K562 (cell line): ENCODE data around the gene CARD14. TPM values are rescaled to one million over a fixed set of nuclear protein-coding genes. Genes with fewer than 3 reads are reported as not detected.

ENCODE experiments used
- ARID2 ChIP-seq: fragments of 450-650 bp; IDR thresholded peaks from 2 replicates; pipeline ENCODE4 v1.6.1; 2017; ENCODE audit warnings: antibody characterized with exemption, mild to moderate bottlenecking
- ATF3 ChIP-seq, 2 experiments: fragments of 450-650 bp in 1 of 2; sonication (generic) in 1 of 2; formaldehyde crosslinking in 1 of 2; IDR thresholded peaks in 1 of 2; conservative IDR thresholded peaks in 1 of 2; 2 replicates each; pipeline versions ENCODE4 v1.6.1 to v1.8.1; 2016 to 2023; ENCODE audit warnings: mild to moderate bottlenecking in 2 of 2, moderate library complexity in 2 of 2, inconsistent platforms in 1 of 2, missing genetic modification reagents in 1 of 2
- CC2D1A ChIP-seq: fragments of 450-650 bp; IDR thresholded peaks from 2 replicates; pipeline ENCODE4 v1.6.1; 2017; ENCODE audit warnings: mild to moderate bottlenecking
- CXXC5 ChIP-seq: fragments of 250-450 bp; sonication (Bioruptor Pico); IDR thresholded peaks from 2 replicates; pipeline ENCODE4 v1.8.0; 2022; ENCODE audit warnings: inconsistent platforms, mild to moderate bottlenecking, moderate library complexity
- DMBX1 ChIP-seq: fragments of 250-450 bp; sonication (Bioruptor Pico); IDR thresholded peaks from 2 replicates; pipeline ENCODE4 v1.8.0; 2022; ENCODE audit warnings: inconsistent platforms, mild to moderate bottlenecking, moderate library complexity, borderline replicate concordance
- ESRRA ChIP-seq: fragments of 450-650 bp; IDR thresholded peaks from 2 replicates; pipeline ENCODE4 v1.6.1; 2014; ENCODE audit warnings: low read depth, mild to moderate bottlenecking, moderate library complexity, borderline replicate concordance
- KDM1A ChIP-seq, 2 experiments: fragments of 450-650 bp; IDR thresholded peaks; 2 replicates each; pipeline ENCODE4 v1.6.1; 2016; ENCODE audit warnings: mild to moderate bottlenecking in 2 of 2
- MAZ ChIP-seq, 2 experiments: fragments of 450-650 bp in 1 of 2; sonication (generic) in 1 of 2; formaldehyde crosslinking; IDR thresholded peaks in 1 of 2; conservative IDR thresholded peaks in 1 of 2; 2 replicates each; pipeline versions ENCODE4 v1.4.0 to v1.5.0; 2020; ENCODE audit warnings: mild to moderate bottlenecking in 1 of 2, missing genetic modification reagents in 1 of 2
- RB1 ChIP-seq: fragments of 450-650 bp; IDR thresholded peaks from 2 replicates; pipeline ENCODE4 v1.6.1; 2017; ENCODE audit warnings: low read depth, mild to moderate bottlenecking
- RCOR1 ChIP-seq, 2 experiments: IDR thresholded peaks; 2 replicates each; pipeline ENCODE4 v1.6.1; 2012; ENCODE audit warnings: low read depth in 2 of 2, low read length in 2 of 2, borderline replicate concordance in 1 of 2, improper control_type of control experiment in 1 of 2
- REST ChIP-seq, 2 experiments: fragments of 450-650 bp; formaldehyde crosslinking in 1 of 2; IDR thresholded peaks; 2 replicates each; pipeline versions ENCODE4 v1.4.0 to v1.6.1; 2014 to 2020; ENCODE audit warnings: mild to moderate bottlenecking in 2 of 2, borderline replicate concordance in 1 of 2, low read depth in 1 of 2
- TBL1XR1 ChIP-seq, 2 experiments: IDR thresholded peaks; 2 replicates each; pipeline ENCODE4 v1.6.1; 2012; ENCODE audit warnings: improper control_type of control experiment in 2 of 2, low read length in 2 of 2, mild to moderate bottlenecking in 1 of 2
- ZBTB9 ChIP-seq: fragments of 450-650 bp; formaldehyde crosslinking; IDR thresholded peaks from 2 replicates; pipeline ENCODE4 v1.4.0; 2020; ENCODE audit warnings: mild to moderate bottlenecking, moderate library complexity
- ZNF143 ChIP-seq: sonication (generic); formaldehyde crosslinking; IDR thresholded peaks from 2 replicates; pipeline ENCODE4 v1.9.0; 2022; ENCODE audit warnings: mild to moderate bottlenecking, missing genetic modification reagents
- ZNF75A ChIP-seq: fragments of 450-650 bp; formaldehyde crosslinking; IDR thresholded peaks from 2 replicates; pipeline ENCODE4 v1.4.0; 2020; ENCODE audit warnings: mild to moderate bottlenecking
- polyA plus RNA-seq, 8 experiments: library from polyadenylated mRNA; depleted of rRNA in 4 of 8; stranded (reverse) in 5 of 8; unstranded in 3 of 8; fragments of >200 nt; fragmentation: Nextera tagmentation in 2 of 8; fragmentation: Illumina TruSeq in 1 of 8; extraction: Ambion mirVana in 2 of 8; extraction: Trizol in 1 of 8; gene quantifications; 2 replicates each; pipeline versions ENCODE4 v1.2.1 to v1.2.3, GENCODE V29; 2011 to 2014; ENCODE audit warnings: inconsistent platforms in 1 of 8, missing spikeins in 1 of 8
- total RNA-seq, 7 experiments: library from RNA; depleted of rRNA in 6 of 7; stranded (reverse); fragments of >200 nt in 6 of 7; fragmentation: Illumina TruSeq in 2 of 7; extraction: Trizol in 2 of 7; gene quantifications; 2 replicates each; pipeline versions ENCODE4 v1.2.1 to v1.2.3, GENCODE V29; 2011 to 2021; ENCODE audit warnings: low replicate concordance in 1 of 7

The CARD14 gene
- total and polyA plus RNA-seq, 9 of the 15 experiments (the other 6 are each of a cell fraction or from before 2014, with no cell fraction given) = not detected

- TF ChIP-seq ATF3 (IDR thresholded peaks at IDR 0.05) = no peak
- TF ChIP-seq ATF3 (CRISPR knock-in tag; conservative IDR thresholded peaks at IDR 0.05) = 0 out of 2 replicates have a peak, but pooled peaks have one; percentile 21
- 0 out of 2 replicates have a peak, but pooled peaks have one; percentile 25 for TF ChIP-seq CXXC5 (CRISPR knock-in tag)
- peak in 1 of 2 experiments; percentile 89; a peak in 2 of 4 replicates for TF ChIP-seq RCOR1 (IDR thresholded peaks at IDR 0.05; ENCODE audit: borderline replicate concordance in 1 of 2, low read depth in 2 of 2, low read length in 2 of 2)
- TF ChIP-seq ESRRA = peak; percentile 32; the same call in 1 of the 2 replicates
- TF ChIP-seq ZNF75A (CRISPR knock-in tag) = 0 out of 2 replicates have a peak, but pooled peaks have one; percentile 57
- peak in 1 of 2 experiments; percentile 60; a peak in 2 of 4 replicates for TF ChIP-seq KDM1A (IDR thresholded peaks at IDR 0.05)
- TF ChIP-seq REST (IDR thresholded peaks at IDR 0.05; ENCODE audit: borderline replicate concordance) = peak; percentile 87
- no peak for TF ChIP-seq REST (CRISPR knock-in tag; IDR thresholded peaks at IDR 0.05; ENCODE audit: low read depth)
- TF ChIP-seq ZBTB9 (CRISPR knock-in tag) = no peak
- 0 out of 2 replicates have a peak, but pooled peaks have one; percentile 62 for TF ChIP-seq DMBX1 (CRISPR knock-in tag)
- 0 out of 4 replicates have a peak, but pooled peaks of 1 of the 2 experiments have one; percentile 17 for TF ChIP-seq TBL1XR1 (IDR thresholded peaks at IDR 0.05; ENCODE audit: low read length in 2 of 2)
- TF ChIP-seq MAZ (CRISPR knock-in tag; conservative IDR thresholded peaks at IDR 0.05 in 1 of 2, IDR thresholded peaks at IDR 0.05 in 1 of 2) = peak in 1 of 2 experiments; percentile 63; a peak in 2 of 4 replicates
- peak; percentile 89 for TF ChIP-seq ARID2
- 0 out of 2 replicates have a peak, but pooled peaks have one; percentile 73 for TF ChIP-seq CC2D1A
- TF ChIP-seq RB1 = peak; percentile 66; the same call in 1 of the 2 replicates
- TF ChIP-seq ZNF143 = no peak
Observed at GRCh38 chr17:80195671-80196529, 26.1 kb downstream of the CARD14 start (continued).
